NB4 (cell line): ENCODE data around the gene TSBP1.

Experiments
- DNase-seq: peaks from one replicate; pipeline ENCODE4 v3.0.0; 2010; ENCODE audit warnings: low read depth
- H3K4me3 ChIP-seq: one replicate; pipeline ENCODE4 v1.5.1; 2011; ENCODE audit warnings: mild to moderate bottlenecking, low read depth, low read length, moderate library complexity
- CTCF ChIP-seq: IDR thresholded peaks from one replicate; pipeline ENCODE4 v1.5.1; 2012; ENCODE audit warnings: low read depth, low read length
- MAX ChIP-seq: IDR thresholded peaks from 2 replicates; pipeline ENCODE4 v1.6.1; 2011; ENCODE audit warnings: low read depth, low read length
- MYC ChIP-seq: IDR thresholded peaks from 2 replicates; pipeline ENCODE4 v1.6.1; 2011; ENCODE audit warnings: low read depth, low read length
- POLR2A ChIP-seq: IDR thresholded peaks from 2 replicates; pipeline ENCODE4 v1.6.1; 2011; ENCODE audit warnings: mild to moderate bottlenecking; ENCODE audit not compliant: insufficient read length; ENCODE audit errors: extremely low read depth

Gene TSBP1

GRCh38 chr6:32386040-32386439, 14.3 kb upstream of the TSBP1 start:
- DNase-seq: no peak
- H3K4me3 ChIP-seq: no peak overlapping the region
- TF ChIP-seq POLR2A (no peak), MYC (no peak), MAX (no peak), CTCF (no peak)

- no peak for DNase-seq
These were observed 11.2 kb upstream of the TSBP1 start for GRCh38 chr6:32382757-32383420.

GRCh38 chr6:32379545-32379944, 7.8 kb upstream of the TSBP1 start:
- no peak overlapping the region for H3K4me3 ChIP-seq
- TF ChIP-seq POLR2A (no peak), MYC (no peak), MAX (no peak), CTCF (no peak)
- DNase-seq: no peak

More at GRCh38 chr6:32382757-32383420, 11.2 kb upstream of the TSBP1 start:
- TF ChIP-seq CTCF: no peak
- no peak for TF ChIP-seq POLR2A
- TF ChIP-seq MYC: no peak
- no peak for TF ChIP-seq MAX
- no peak overlapping the region for H3K4me3 ChIP-seq

- H3K4me3 ChIP-seq: no peak overlapping the region
- TF ChIP-seq POLR2A (no peak), MAX (no peak), CTCF (no peak), MYC (no peak)
- peak; percentile 4 for DNase-seq
These were observed 4.2 kb upstream of the TSBP1 start for GRCh38 chr6:32375739-32376529.

GRCh38 chr6:32371229-32371628, 474 bp downstream of the TSBP1 start:
- no peak overlapping the region for H3K4me3 ChIP-seq
- TF ChIP-seq POLR2A (no peak), MAX (no peak), MYC (no peak), CTCF (no peak)
- no peak for DNase-seq
